Measurements from ENCODE around the gene MAML3.

DNA sequence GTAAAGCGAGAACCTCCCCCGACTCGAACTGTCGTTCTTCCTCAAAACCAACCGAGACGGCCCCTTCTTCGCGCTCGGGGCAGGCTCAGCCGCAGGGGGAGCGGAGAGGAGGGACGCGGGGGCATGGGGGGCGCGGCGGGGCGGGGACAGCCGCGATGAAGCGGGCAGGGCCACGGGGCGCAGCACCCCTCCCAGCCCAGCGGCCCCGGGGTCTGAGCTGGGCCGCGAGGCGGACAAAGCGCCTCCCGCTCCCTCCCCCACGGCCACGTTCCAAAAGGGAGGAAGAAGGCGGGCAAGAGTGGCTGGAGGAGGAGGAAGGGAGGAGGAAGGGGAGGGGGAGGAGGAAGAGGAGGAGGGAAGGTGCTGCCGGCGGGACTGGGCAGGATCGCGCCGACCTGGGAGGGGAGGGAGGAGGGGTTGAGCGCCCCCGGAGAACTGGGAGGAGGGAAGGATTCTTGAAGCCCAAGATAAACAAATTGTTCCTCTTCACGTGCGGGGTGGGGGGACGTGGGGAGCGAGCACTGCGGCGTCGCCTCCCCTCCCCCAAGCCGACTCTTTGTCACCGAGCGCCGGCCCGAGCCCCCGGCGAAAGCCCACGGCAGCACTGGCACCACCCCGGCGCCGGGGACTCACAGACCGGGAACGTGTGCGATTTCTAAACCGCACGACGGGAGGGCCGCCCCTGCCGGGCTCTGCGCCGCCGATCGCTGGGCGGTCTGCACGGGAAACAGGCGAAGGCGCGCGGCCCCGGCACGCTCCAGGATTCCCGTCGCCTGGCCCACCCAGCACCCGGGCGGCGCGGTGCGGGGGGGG, 2.9 kb downstream of the MAML3 start:
- TF ChIP-seq EP300 (IDR thresholded peaks at IDR 0.05), result peak in 1 of 4 donors; percentile 27
- TF ChIP-seq, protein P1, sequence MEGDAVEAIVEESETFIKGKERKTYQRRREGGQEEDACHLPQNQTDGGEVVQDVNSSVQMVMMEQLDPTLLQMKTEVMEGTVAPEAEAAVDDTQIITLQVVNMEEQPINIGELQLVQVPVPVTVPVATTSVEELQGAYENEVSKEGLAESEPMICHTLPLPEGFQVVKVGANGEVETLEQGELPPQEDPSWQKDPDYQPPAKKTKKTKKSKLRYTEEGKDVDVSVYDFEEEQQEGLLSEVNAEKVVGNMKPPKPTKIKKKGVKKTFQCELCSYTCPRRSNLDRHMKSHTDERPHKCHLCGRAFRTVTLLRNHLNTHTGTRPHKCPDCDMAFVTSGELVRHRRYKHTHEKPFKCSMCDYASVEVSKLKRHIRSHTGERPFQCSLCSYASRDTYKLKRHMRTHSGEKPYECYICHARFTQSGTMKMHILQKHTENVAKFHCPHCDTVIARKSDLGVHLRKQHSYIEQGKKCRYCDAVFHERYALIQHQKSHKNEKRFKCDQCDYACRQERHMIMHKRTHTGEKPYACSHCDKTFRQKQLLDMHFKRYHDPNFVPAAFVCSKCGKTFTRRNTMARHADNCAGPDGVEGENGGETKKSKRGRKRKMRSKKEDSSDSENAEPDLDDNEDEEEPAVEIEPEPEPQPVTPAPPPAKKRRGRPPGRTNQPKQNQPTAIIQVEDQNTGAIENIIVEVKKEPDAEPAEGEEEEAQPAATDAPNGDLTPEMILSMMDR (IDR thresholded peaks at IDR 0.05), result peak in 1 of 6 experiments; percentile 5
- TF ChIP-seq POLR2AphosphoS5 (IDR thresholded peaks at IDR 0.05), result peak; percentile 6 to 91
- peak in 3 of 4 donors; percentile 34 to 71 (median 66) for TF ChIP-seq POLR2A (IDR thresholded peaks at IDR 0.05)

Data from upper lobe of left lung (tissue), 4 donors.